ENCODE measurements around the gene PTRHD1. TPM values are rescaled to one million over a fixed set of nuclear protein-coding genes. Genes with fewer than 3 reads are reported as not detected.

The PTRHD1 gene, protein sequence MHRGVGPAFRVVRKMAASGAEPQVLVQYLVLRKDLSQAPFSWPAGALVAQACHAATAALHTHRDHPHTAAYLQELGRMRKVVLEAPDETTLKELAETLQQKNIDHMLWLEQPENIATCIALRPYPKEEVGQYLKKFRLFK
- 46.0 to 70.8 TPM (median 67.3 TPM) in 5 replicates for total RNA-seq (2022; extraction: Qiagen RNA extraction)

DNA sequence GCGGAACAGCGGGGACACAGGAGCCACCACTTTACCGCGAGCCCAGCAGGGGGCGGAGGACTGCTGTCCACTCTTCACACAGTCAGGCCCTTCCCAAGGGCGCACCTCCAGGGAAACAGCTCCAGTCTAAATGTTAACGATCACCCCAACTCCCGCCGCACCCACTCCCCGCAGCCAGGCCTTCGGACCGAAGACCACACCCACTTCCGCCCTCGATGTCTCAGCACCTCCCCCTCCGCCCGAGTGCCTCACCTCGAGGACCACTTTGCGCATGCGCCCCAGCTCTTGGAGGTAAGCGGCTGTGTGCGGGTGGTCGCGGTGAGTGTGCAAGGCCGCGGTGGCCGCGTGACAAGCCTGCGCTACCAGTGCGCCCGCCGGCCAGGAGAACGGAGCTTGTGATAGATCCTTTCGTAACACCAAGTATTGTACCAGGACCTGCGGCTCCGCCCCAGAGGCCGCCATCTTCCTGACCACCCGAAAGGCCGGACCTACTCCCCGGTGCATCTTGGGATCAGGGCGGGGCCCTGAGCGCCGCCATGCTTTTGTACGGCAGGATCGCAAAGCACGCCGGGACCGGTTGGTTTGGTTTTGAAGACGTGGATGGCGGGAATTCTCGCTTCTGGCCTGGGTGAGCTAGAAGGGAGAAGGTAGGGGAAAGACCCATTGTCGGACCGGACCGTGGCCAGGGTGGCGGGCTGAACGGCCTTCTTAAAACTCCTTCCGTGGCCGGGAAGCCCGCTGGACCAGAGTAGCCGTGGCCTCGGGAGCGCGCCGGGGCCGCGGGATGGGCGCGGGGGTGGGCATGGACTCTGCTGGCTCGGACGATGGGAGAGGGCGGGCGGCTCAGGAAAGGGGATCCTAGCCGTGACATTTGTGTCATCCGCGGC, at the start of gene PTRHD1, which contains the start of gene CENPO:
TSS of gene PTRHD1 (minus strand) at position 518 of the 887 bp plus-strand sequence. CDS start at position 504, 14 bp downstream.
TSS of gene CENPO (plus strand) at position 552 of the 887 bp plus-strand sequence. CDS start 495 bp downstream, outside the sequence.

Other genes starting within 250 kb of the PTRHD1 start
- 44.3 to 53.9 TPM (median 46.9 TPM) in 5 replicates for gene CENPO, start within 50 bp of the PTRHD1 start, total RNA-seq (2022; extraction: Qiagen RNA extraction)
- gene ADCY3, start 126.8 kb upstream of the PTRHD1 start, total RNA-seq (2022; extraction: Qiagen RNA extraction): 70.7 to 89.9 TPM (median 83.8 TPM) in 5 replicates
- gene DNAJC27, start 178.6 kb upstream of the PTRHD1 start, total RNA-seq (2022; extraction: Qiagen RNA extraction): 1.7 to 3.1 TPM (median 1.9 TPM) in 5 replicates
- 10.0 to 10.5 TPM (median 10.3 TPM) in 5 replicates for gene EFR3B, start 248.7 kb upstream of the PTRHD1 start, total RNA-seq (2022; extraction: Qiagen RNA extraction)